Measurements from ENCODE around the gene CMTM7. TPM values are rescaled to one million over a fixed set of nuclear protein-coding genes. Genes with fewer than 3 reads are reported as not detected.
"Not testable (repeated sequence)": the region's sequence is repeated elsewhere in the genome, so short reads cannot be mapped to it uniquely, and the experiment has no call there.

Gene CMTM7
- total and polyA plus RNA-seq, 2 of the 8 experiments (the other 6 are each of a cell fraction or from before 2014, with no cell fraction given) = 33.3 to 65.8 TPM

DNA sequence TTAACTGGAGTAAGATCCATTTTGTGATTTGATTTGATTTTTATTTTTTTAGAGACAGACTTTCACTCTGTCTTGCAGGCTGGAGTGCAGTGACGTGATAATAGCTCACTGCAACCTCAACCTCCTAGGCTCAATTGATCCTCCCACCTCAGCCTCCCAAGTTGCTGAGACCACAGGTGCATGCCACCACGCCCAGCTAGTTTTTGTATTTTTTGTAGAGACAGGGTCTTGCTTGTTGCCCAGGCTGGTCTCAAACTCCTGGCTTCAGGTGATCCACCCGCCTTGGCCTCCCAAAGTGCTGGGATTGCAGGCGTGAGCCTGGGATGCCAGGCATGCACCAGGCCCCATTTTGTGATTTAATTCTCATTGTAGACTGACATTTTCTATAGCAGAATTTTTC, 47.8 kb downstream of the CMTM7 start:
- not testable (repeated sequence) for H2AK5ac ChIP-seq (ENCODE audit: low read depth, low read length); H3K14ac ChIP-seq (ENCODE audit: insufficient read length); H2BK120ac ChIP-seq (replicated peaks; ENCODE audit: low read depth, low read length); H2BK15ac ChIP-seq (ENCODE audit: low read length); H4K20me1 ChIP-seq (replicated peaks in 1 of 2; ENCODE audit: control insufficient read depth in 1 of 2, insufficient read depth in 2 of 2, low read length in 2 of 2); H3K27me3 ChIP-seq (replicated peaks in 1 of 4; ENCODE audit: control insufficient read depth in 3 of 4, extremely low read depth in 1 of 4, insufficient read depth in 3 of 4, low read length in 3 of 4); H2BK20ac ChIP-seq (ENCODE audit: low read length); H4K91ac ChIP-seq (replicated peaks; ENCODE audit: insufficient read length, low read length); H3K4ac ChIP-seq (replicated peaks; ENCODE audit: insufficient read length, low read depth, low read length); H2BK12ac ChIP-seq (ENCODE audit: low read depth, low read length); H3K4me1 ChIP-seq (replicated peaks in 1 of 4; ENCODE audit: control insufficient read depth in 3 of 4, insufficient read depth in 4 of 4, low read length in 3 of 4); H3K23ac ChIP-seq (ENCODE audit: insufficient read length); H4K8ac ChIP-seq (ENCODE audit: extremely low read depth, insufficient read depth, low read length); H3K56ac ChIP-seq (replicated peaks; ENCODE audit: insufficient read length, low read depth, low read length); H3K79me1 ChIP-seq (ENCODE audit: low read depth, low read length); H3K27ac ChIP-seq (ENCODE audit: low read depth, low read length); H3K4me2 ChIP-seq (ENCODE audit: insufficient read depth in 1 of 2, low read depth in 2 of 2, low read length in 2 of 2); H3K9me3 ChIP-seq (ENCODE audit: insufficient read depth in 2 of 2, low read depth in 1 of 2, low read length in 1 of 2); H2AFZ ChIP-seq (ENCODE audit: low read length); H4K5ac ChIP-seq (ENCODE audit: insufficient read length, low read depth, low read length); FAIRE-seq; H3K9ac ChIP-seq (replicated peaks in 1 of 4; ENCODE audit: extremely low read depth in 1 of 4, low read depth in 3 of 4, low read length in 3 of 4); H3K36me3 ChIP-seq (ENCODE audit: control insufficient read depth in 2 of 4, insufficient read depth in 4 of 4, low read length in 3 of 4); H3K23me2 ChIP-seq (ENCODE audit: low read depth, low read length); H3K18ac ChIP-seq (ENCODE audit: extremely low read depth, low read length); H3K4me3 ChIP-seq (ENCODE audit: extremely low read depth in 1 of 4, insufficient read depth in 2 of 4, low read depth in 3 of 4, low read length in 4 of 4); H3K79me2 ChIP-seq (ENCODE audit: control insufficient read depth in 1 of 2, insufficient read depth in 2 of 2, low read length in 2 of 2); H2BK5ac ChIP-seq (ENCODE audit: low read depth, low read length)
- ChIA-PET CTCF (ENCODE audit: partially characterized antibody) (interaction anchor here (0.6 to 5.8 kb wide), 8 partner anchors 11 to 263 kb away, joined by 3 to 44 read pairs (median 4); no protein-coding TSS in a partner anchor), POLR2A (ENCODE audit: partially characterized antibody) (interaction anchor here (2.0 kb wide), 1 partner anchor 11 kb away, joined by 4 read pairs; no protein-coding TSS in a partner anchor)
- WGBS, 2 experiments (ENCODE audit: extremely low coverage in 1 of 2, insufficient coverage in 1 of 2, insufficient read length in 1 of 2, insufficient replicate concordance in 2 of 2, low coverage in 1 of 2, low lambda C conversion rate in 2 of 2, missing lambda C conversion rate in 1 of 2) = 89% methylated on average over 4 of the region's 4 CpGs; no CpG with 5 or more reads in 1 of the 2 experiments
- DNase-seq (ENCODE audit: low read depth in 1 of 2, low spot score in 2 of 2) = peak in 1 of 2 experiments; percentile 35
